ENCODE data around the gene OR12D3. TPM values are rescaled to one million over a fixed set of nuclear protein-coding genes. Genes with fewer than 3 reads are reported as not detected.

The OR12D3 gene
- polyA plus RNA-seq, 1 donor (not counting 4 experiments of a cell fraction or from before 2014, with no cell fraction given), result not detected

DNA sequence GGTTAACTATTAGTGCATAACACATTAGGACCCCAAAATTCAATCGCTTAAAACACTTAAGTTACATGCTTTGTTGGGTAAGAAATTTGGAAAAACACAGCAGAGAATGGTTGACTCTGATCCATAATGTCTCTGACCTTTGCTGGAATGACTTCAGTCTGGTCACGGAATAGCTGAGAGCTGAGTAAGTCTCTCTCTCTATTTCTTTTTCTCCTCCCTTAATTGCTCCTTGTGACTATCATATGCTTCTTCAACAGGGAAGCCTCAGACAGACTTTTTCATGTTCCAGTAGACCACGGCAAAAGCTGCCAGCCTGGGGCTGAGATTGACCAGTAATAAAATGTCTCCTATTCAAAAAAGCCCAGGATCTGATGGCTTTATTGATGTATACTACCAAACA is 44.4 kb upstream of the OR12D3 start:
- dilution Hi-C loops (cut with MboI; ENCODE audit: extremely low pct_ligation_motif_present, low sequenced_read_pairs), result no loop called here
- Histone ChIP-seq H3K4me3 (ENCODE audit: control insufficient read depth in 2 of 3, extremely low read depth in 1 of 3, insufficient read depth in 2 of 3, low read depth in 1 of 3, low read length in 3 of 3) (no peak overlapping the region), H3K4me1 (ENCODE audit: control insufficient read depth, extremely low read depth, insufficient read depth, low read length) (no peaks in the 10 kb centered on the region), H2AFZ (ENCODE audit: control insufficient read depth, low read length) (no peak overlapping the region), H3K9ac (ENCODE audit: control insufficient read depth, extremely low read depth, insufficient read depth, low read length) (no peak overlapping the region), H3K27ac (ENCODE audit: control insufficient read depth, insufficient read depth, low read length) (no peak overlapping the region), H3K9me3 (ENCODE audit: control insufficient read depth, low read depth, low read length) (no peaks in the 10 kb centered on the region), H3K36me3 (ENCODE audit: control insufficient read depth in 2 of 2, extremely low read depth in 1 of 2, insufficient read depth in 2 of 2, low read length in 2 of 2) (no peaks in the 10 kb centered on the region), H3K9me1 (ENCODE audit: control insufficient read depth, extremely low read depth, insufficient read depth, low read length) (no peaks in the 10 kb centered on the region), H3K79me2 (ENCODE audit: control insufficient read depth, insufficient read depth, low read length) (no peaks in the 10 kb centered on the region), H3K27me3 (ENCODE audit: control insufficient read depth, extremely low read depth, insufficient read depth, low read length) (no peaks in the 10 kb centered on the region), H4K20me1 (ENCODE audit: control insufficient read depth, extremely low read depth, insufficient read depth, low read length) (no peaks in the 10 kb centered on the region), H3K4me2 (ENCODE audit: control insufficient read depth, extremely low read depth, insufficient read depth, low read depth, low read length) (no peak overlapping the region)
- no peak for FAIRE-seq
- DNase-seq (ENCODE audit: low read depth, low spot score), result no peak
- TF ChIP-seq, protein P1, sequence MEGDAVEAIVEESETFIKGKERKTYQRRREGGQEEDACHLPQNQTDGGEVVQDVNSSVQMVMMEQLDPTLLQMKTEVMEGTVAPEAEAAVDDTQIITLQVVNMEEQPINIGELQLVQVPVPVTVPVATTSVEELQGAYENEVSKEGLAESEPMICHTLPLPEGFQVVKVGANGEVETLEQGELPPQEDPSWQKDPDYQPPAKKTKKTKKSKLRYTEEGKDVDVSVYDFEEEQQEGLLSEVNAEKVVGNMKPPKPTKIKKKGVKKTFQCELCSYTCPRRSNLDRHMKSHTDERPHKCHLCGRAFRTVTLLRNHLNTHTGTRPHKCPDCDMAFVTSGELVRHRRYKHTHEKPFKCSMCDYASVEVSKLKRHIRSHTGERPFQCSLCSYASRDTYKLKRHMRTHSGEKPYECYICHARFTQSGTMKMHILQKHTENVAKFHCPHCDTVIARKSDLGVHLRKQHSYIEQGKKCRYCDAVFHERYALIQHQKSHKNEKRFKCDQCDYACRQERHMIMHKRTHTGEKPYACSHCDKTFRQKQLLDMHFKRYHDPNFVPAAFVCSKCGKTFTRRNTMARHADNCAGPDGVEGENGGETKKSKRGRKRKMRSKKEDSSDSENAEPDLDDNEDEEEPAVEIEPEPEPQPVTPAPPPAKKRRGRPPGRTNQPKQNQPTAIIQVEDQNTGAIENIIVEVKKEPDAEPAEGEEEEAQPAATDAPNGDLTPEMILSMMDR (optimal IDR thresholded peaks at IDR 0.05 in 1 of 3, IDR thresholded peaks at IDR 0.05 in 1 of 3, conservative IDR thresholded peaks at IDR 0.05 in 1 of 3; ENCODE audit: extremely low read depth in 1 of 3, insufficient read depth in 2 of 3, low read length in 3 of 3), result no peak
- TF ChIP-seq EZH2 (IDR thresholded peaks at IDR 0.05; ENCODE audit: low read length), result no peak

DNA sequence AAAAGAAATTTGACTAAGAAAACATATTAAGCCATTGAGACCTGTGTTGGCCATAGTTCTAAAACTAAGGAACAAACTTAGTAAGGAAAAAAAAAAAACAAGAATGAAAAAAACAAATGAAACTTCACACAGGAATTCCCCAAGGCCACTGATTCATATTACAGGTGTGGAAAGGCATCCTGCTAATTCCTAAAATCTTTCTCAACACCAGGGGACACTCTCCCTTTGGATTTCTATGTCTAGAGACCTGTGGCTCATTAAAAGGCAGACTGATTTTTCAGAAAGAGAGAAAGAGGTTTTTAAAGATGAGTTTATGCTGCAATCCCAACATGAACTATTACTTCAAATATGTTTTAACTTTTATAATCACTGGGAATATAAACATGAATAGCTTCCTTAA is 39.5 kb upstream of the OR12D3 start, which contains the start of gene OR12D1:
Gene OR12D1, plus strand, starts transcription at position 341 of the 400 bp plus-strand sequence.
- Histone ChIP-seq H3K9me3 (ENCODE audit: control insufficient read depth, low read depth, low read length) (no peaks in the 10 kb centered on the region), H3K4me2 (ENCODE audit: control insufficient read depth, extremely low read depth, insufficient read depth, low read depth, low read length) (no peak within 1 kb of the TSS), H3K79me2 (ENCODE audit: control insufficient read depth, insufficient read depth, low read length) (no peaks in the 10 kb centered on the region), H3K27me3 (ENCODE audit: control insufficient read depth, extremely low read depth, insufficient read depth, low read length) (no peaks in the 10 kb centered on the region), H3K4me3 (ENCODE audit: control insufficient read depth in 2 of 3, extremely low read depth in 1 of 3, insufficient read depth in 2 of 3, low read depth in 1 of 3, low read length in 3 of 3) (no peak within 1 kb of the TSS), H3K9me1 (ENCODE audit: control insufficient read depth, extremely low read depth, insufficient read depth, low read length) (no peaks in the 10 kb centered on the region), H3K4me1 (ENCODE audit: control insufficient read depth, extremely low read depth, insufficient read depth, low read length) (no peaks in the 10 kb centered on the region), H3K27ac (ENCODE audit: control insufficient read depth, insufficient read depth, low read length) (no peak within 1 kb of the TSS), H3K9ac (ENCODE audit: control insufficient read depth, extremely low read depth, insufficient read depth, low read length) (no peak within 1 kb of the TSS), H4K20me1 (ENCODE audit: control insufficient read depth, extremely low read depth, insufficient read depth, low read length) (no peaks in the 10 kb centered on the region), H2AFZ (ENCODE audit: control insufficient read depth, low read length) (no peak within 1 kb of the TSS), H3K36me3 (ENCODE audit: control insufficient read depth in 2 of 2, extremely low read depth in 1 of 2, insufficient read depth in 2 of 2, low read length in 2 of 2) (no peaks in the 10 kb centered on the region)
- DNase-seq (ENCODE audit: low read depth, low spot score) (peak; percentile 1), FAIRE-seq (peak; percentile 17)
- dilution Hi-C loops (cut with MboI; ENCODE audit: extremely low pct_ligation_motif_present, low sequenced_read_pairs), result no loop called here
- no peak for TF ChIP-seq EZH2 (IDR thresholded peaks at IDR 0.05; ENCODE audit: low read length)
- TF ChIP-seq, protein P1 (optimal IDR thresholded peaks at IDR 0.05 in 1 of 3, IDR thresholded peaks at IDR 0.05 in 1 of 3, conservative IDR thresholded peaks at IDR 0.05 in 1 of 3; ENCODE audit: extremely low read depth in 1 of 3, insufficient read depth in 2 of 3, low read length in 3 of 3), result peak in 2 of 3 experiments; percentile 47 to 54
